Naive thymus-derived CD4-positive, alpha-beta T cell (primary cell): Measurements from ENCODE around the gene PIANP. TPM values are rescaled to one million over a fixed set of nuclear protein-coding genes. Genes with fewer than 3 reads are reported as not detected.

Experiments
- ATAC-seq: fragments of 150-1000 bp; cut with Tn5 transposase; 2 replicates; pipeline ENCODE4 v1.10.0; 2021; ENCODE audit warnings: mild to moderate bottlenecking, moderate library complexity
- CTCF ChIA-PET: fragments of 350-600 bp; sonication (Branson Sonifier 250); formaldehyde crosslinking; loops from one replicate; lab custom pipeline; 2021; ENCODE audit warnings: antibody characterized with exemption; lab: Charles Lee
- POLR2A ChIA-PET: fragments of 350-600 bp; sonication (Branson Sonifier 250); formaldehyde crosslinking; loops from one replicate; lab custom pipeline; 2021; ENCODE audit warnings: antibody characterized with exemption, inconsistent platforms; lab: Charles Lee
- DNase-seq, 9 donors: peaks; one replicate each; pipeline versions ENCODE4 v3.0.0 to v3.0.0-alpha.2; 2020 to 2022; ENCODE audit warnings: mixed read lengths in 1 of 9
- H3K27ac ChIP-seq: one replicate; pipeline ENCODE4 v1.7.0; 2013; ENCODE audit warnings: mild to moderate bottlenecking, low read depth, low read length, moderate library complexity
- H3K27me3 ChIP-seq, 2 donors: one replicate each; pipeline ENCODE4 v1.7.0; 2013; ENCODE audit warnings: low read length in 2 of 2, mild to moderate bottlenecking in 2 of 2, moderate library complexity in 2 of 2; ENCODE audit not compliant: control insufficient read depth in 2 of 2, insufficient read depth in 2 of 2
- H3K36me3 ChIP-seq, 3 experiments: 1 replicate in 2 of 3; 2 replicates in 1 of 3; pipeline ENCODE4 v1.7.0; 2013; ENCODE audit warnings: low read length in 3 of 3, mild to moderate bottlenecking in 3 of 3, moderate library complexity in 1 of 3; ENCODE audit not compliant: insufficient read depth in 3 of 3, control insufficient read depth in 2 of 3
- H3K4me1 ChIP-seq, 2 donors: one replicate each; pipeline ENCODE4 v1.7.0; 2013; ENCODE audit warnings: low read length in 2 of 2, mild to moderate bottlenecking in 2 of 2, moderate library complexity in 1 of 2; ENCODE audit not compliant: control insufficient read depth in 2 of 2, insufficient read depth in 2 of 2
- H3K4me3 ChIP-seq: 2 replicates; pipeline ENCODE4 v1.7.0; 2013; ENCODE audit warnings: mild to moderate bottlenecking, low read length
- H3K9me3 ChIP-seq, 3 experiments: 1 replicate in 2 of 3; 2 replicates in 1 of 3; pipeline ENCODE4 v1.7.0; 2013; ENCODE audit warnings: low read length in 3 of 3; ENCODE audit not compliant: control insufficient read depth in 2 of 3
- H3K27ac Mint-ChIP-seq, 9 donors: one replicate each; pipeline ENCODE4 v1.8.0; 2020 to 2022; ENCODE audit warnings: mixed read lengths in 9 of 9, mild to moderate bottlenecking in 8 of 9, moderate library complexity in 5 of 9, inconsistent platforms in 2 of 9
- H3K27me3 Mint-ChIP-seq, 5 donors: one replicate each; pipeline ENCODE4 v1.8.0; 2021 to 2022; ENCODE audit warnings: mixed read lengths in 5 of 5, mild to moderate bottlenecking in 1 of 5
- H3K36me3 Mint-ChIP-seq, 5 donors: one replicate each; pipeline ENCODE4 v1.8.0; 2020 to 2022; ENCODE audit warnings: mixed read lengths in 5 of 5, mild to moderate bottlenecking in 3 of 5, inconsistent platforms in 1 of 5
- H3K4me1 Mint-ChIP-seq, 7 donors: one replicate each; pipeline ENCODE4 v1.8.0; 2020 to 2022; ENCODE audit warnings: mixed read lengths in 7 of 7, mild to moderate bottlenecking in 3 of 7, inconsistent platforms in 1 of 7
- H3K4me3 Mint-ChIP-seq, 10 donors: one replicate each; pipeline ENCODE4 v1.8.0; 2020 to 2022; ENCODE audit warnings: mild to moderate bottlenecking in 10 of 10, mixed read lengths in 10 of 10, moderate library complexity in 6 of 10, inconsistent platforms in 2 of 10
- H3K9me3 Mint-ChIP-seq, 11 donors: one replicate each; pipeline ENCODE4 v1.8.0; 2020 to 2022; ENCODE audit warnings: mixed read lengths in 11 of 11, mild to moderate bottlenecking in 4 of 11, inconsistent platforms in 1 of 11, moderate library complexity in 1 of 11
- intact Hi-C, 2 donors: fragments of 100-400 bp; cut with micrococcal nuclease; formaldehyde crosslinking; loops; one replicate each; pipeline ENCODE4 v1.15.1; 2023
- polyA plus RNA-seq, 2 donors: library from polyadenylated mRNA; unstranded; fragments of 300-500 nt; fragmentation: Illumina TruSeq; gene quantifications; one replicate each; pipeline ENCODE4 v1.2.3, GENCODE V29; 2021
- total RNA-seq, 6 experiments: library from RNA in 5 of 6; stranded (reverse) in 5 of 6; gene quantifications; 1 replicate in 5 of 6; 2 replicates in 1 of 6; pipeline ENCODE4 v1.2.3 and lab custom pipeline; 2021 to 2026

Gene PIANP
- total and polyA plus RNA-seq, 7 experiments from 2014 or later = 0.22 to 1.7 (median 0.84) TPM; not detected in 1

DNA sequence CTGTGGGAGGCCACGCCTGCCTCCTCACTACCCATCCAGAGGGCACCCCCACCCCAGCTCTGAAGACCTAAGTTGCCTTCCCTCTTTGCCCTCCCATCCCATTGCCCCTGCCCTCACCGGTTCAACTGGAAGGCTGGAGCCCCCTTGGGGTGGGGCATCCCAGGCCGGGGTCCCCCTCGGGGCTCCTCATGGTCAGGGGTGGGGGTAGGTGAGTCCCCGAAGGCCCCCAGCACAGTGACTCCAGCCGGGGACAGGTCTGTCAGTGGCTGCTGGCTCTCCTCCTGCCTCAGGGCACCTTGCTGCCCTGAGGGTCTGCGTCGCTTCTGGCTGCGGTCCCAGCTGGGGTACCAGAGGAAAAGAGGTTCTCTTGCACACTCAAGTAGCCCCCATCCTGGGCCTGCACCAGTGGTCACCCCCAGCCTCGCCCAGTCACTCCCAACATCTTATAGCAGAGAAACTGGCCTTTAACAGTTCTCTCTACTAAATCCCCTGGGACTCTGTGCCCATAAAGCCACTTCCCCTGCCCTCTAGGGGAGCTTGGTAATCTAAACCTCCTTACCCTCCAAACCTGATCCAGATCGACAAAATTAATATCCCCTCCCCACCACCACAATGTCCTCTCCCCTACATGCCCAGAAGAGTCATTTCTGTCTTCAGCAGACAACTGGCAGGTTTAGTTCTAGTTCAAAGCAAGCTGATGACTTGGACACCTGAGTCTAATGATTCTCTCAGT, 5.1 kb downstream of the PIANP start:
- no peaks in the 10 kb centered on the region for H3K9me3 ChIP-seq
- no peaks in the 10 kb centered on the region for H3K27me3 ChIP-seq
- H3K27ac ChIP-seq = no peak overlapping the region
- CTCF ChIA-PET = interaction anchor here (1.5 kb wide), 1 partner anchor 10 kb away, joined by 3 read pairs; no protein-coding TSS in a partner anchor
- Mint-ChIP-seq H3K36me3 (peaks cover 0 to 4% (median 0%) of the 10 kb centered on the region in 5 donors), H3K27ac (no peak overlapping the region), H3K4me1 (peaks cover 6 to 31% (median 16%) of the 10 kb centered on the region in 7 donors), H3K9me3 (no peaks in the 10 kb centered on the region), H3K4me3 (no peak overlapping the region), H3K27me3 (peaks cover 0 to 27% (median 8%) of the 10 kb centered on the region in 5 donors)
- DNase-seq = no peak
- ATAC-seq = no peak
- POLR2A ChIA-PET = interaction anchor here (0.5 to 0.6 kb wide), 2 partner anchors 232 to 372 kb away, joined by 3 read pairs; no protein-coding TSS in a partner anchor
- peaks cover 0 to 4% (median 0%) of the 10 kb centered on the region in 3 experiments for H3K36me3 ChIP-seq
- no peak overlapping the region for H3K4me3 ChIP-seq
- H3K4me1 ChIP-seq = peaks cover under 1% of the 10 kb centered on the region in 2 donors
- intact Hi-C loops = no loop called here

DNA sequence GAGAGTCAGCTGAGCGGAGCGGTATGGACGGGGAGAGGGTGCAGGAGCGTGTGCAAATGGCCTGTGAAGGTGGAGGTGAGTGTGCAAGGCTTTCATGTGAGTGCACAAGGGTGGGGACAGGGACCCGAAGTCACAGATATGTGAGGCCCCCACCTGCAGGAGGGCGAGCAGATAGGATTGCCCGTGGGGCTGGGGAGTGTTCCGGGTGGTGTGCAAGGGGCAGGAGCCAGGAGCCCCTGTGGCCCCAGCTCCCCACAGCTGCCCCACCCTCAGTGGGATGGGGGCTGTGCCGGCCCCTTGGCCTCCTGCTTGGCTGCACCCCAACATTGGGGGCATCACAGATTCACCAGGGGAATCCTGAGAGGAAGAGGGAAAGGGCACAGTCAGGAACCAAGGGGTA, 5.9 kb downstream of the PIANP start:
- H3K9me3 Mint-ChIP-seq = no peaks in the 10 kb centered on the region
- Histone ChIP-seq H3K27ac (no peak overlapping the region), H3K4me3 (no peak overlapping the region), H3K9me3 (no peaks in the 10 kb centered on the region), H3K27me3 (no peaks in the 10 kb centered on the region), H3K36me3 (peaks cover 0 to 4% (median 0%) of the 10 kb centered on the region in 3 experiments), H3K4me1 (peaks cover 7 to 8% of the 10 kb centered on the region in 2 donors)
- peaks cover 0 to 25% (median 7%) of the 10 kb centered on the region in 5 donors for H3K27me3 Mint-ChIP-seq
- ChIA-PET POLR2A (no interaction called here), CTCF (no interaction called here)
- H3K4me3 Mint-ChIP-seq = no peak overlapping the region
- no peak for DNase-seq
- peaks cover 10 to 33% (median 22%) of the 10 kb centered on the region in 7 donors for H3K4me1 Mint-ChIP-seq
- intact Hi-C loops = no loop called here
- ATAC-seq = no peak
- H3K27ac Mint-ChIP-seq = peak overlapping the region in 1 of 9 donors; percentile 78
- H3K36me3 Mint-ChIP-seq = peaks cover 0 to 4% (median 0%) of the 10 kb centered on the region in 5 donors

DNA sequence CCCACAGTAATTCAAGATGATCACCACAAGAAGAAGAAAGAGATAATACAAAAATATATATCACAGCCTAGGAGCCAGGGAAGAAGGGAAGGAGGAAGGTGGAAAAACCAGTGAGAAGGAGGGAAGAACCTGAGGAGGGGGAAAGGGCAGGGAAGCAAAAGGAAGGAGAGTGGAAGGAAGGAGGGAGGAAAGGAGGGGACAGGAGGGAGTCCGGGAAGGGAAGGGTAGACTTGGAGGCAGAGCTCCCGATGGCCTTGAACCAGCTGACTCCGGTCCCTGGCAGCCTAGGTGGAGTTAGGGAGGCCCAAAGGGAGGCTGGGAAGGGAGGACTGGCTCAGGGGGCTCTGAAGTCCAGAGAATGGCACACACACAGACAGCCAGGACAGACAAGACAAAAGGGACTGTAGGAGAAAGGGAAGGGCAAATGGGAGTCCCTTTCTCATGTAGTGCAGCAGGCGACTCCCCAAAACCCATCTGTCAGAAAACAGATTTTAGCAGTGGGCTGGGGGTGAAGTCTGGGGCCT, 6.7 kb downstream of the PIANP start:
- H3K4me1 ChIP-seq = peaks cover 7 to 8% of the 10 kb centered on the region in 2 donors
- DNase-seq (no peak), ATAC-seq (no peak)
- Mint-ChIP-seq H3K27me3 (peaks cover 0 to 17% (median 0%) of the 10 kb centered on the region in 5 donors), H3K9me3 (no peaks in the 10 kb centered on the region), H3K4me1 (peaks cover 5 to 29% (median 20%) of the 10 kb centered on the region in 7 donors), H3K4me3 (no peak overlapping the region), H3K27ac (peak overlapping the region in 2 of 9 donors; percentile 44 to 59), H3K36me3 (peaks cover 0 to 4% (median 0%) of the 10 kb centered on the region in 5 donors)
- H3K36me3 ChIP-seq = peaks cover 0 to 6% (median 0%) of the 10 kb centered on the region in 3 experiments
- POLR2A ChIA-PET = no interaction called here
- H3K27me3 ChIP-seq = no peaks in the 10 kb centered on the region
- H3K27ac ChIP-seq = no peak overlapping the region
- no peaks in the 10 kb centered on the region for H3K9me3 ChIP-seq
- CTCF ChIA-PET = no interaction called here
- intact Hi-C loops = no loop called here
- H3K4me3 ChIP-seq = no peak overlapping the region

DNA sequence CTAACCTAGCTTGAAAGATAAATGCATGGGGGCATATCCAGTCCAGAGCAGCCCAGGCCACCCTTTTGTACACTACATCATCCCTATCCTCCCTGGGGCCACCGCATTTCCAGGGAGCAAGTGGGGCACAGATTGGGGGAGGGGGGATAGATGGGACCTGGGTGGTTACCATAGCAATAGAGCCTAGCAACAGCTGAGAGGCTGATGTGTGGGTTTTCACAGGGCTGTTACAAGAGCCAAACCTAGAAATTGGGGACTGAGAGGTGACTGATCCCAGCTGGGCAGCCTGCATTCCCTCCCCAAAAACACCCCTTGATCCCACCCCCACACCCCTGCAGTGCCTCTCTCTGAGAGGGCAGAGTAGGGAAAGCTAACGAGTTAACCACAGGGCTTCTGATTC, 7.7 kb downstream of the PIANP start:
- Mint-ChIP-seq H3K27ac (peak overlapping the region in 4 of 9 donors; percentile 9 to 83 (median 34)), H3K27me3 (peaks cover 0 to 7% (median 0%) of the 10 kb centered on the region in 5 donors), H3K4me3 (peak overlapping the region in 1 of 10 donors; percentile 39), H3K36me3 (peaks cover 0 to 4% (median 0%) of the 10 kb centered on the region in 5 donors), H3K9me3 (no peaks in the 10 kb centered on the region), H3K4me1 (peaks cover 11 to 35% (median 25%) of the 10 kb centered on the region in 7 donors)
- no peaks in the 10 kb centered on the region for H3K27me3 ChIP-seq
- intact Hi-C loops = no loop called here
- H3K27ac ChIP-seq = no peak overlapping the region
- H3K4me1 ChIP-seq = peaks cover 12 to 13% of the 10 kb centered on the region in 2 donors
- ChIA-PET POLR2A (interaction anchor here (0.8 to 1.6 kb wide), 2 partner anchors 31 to 113 kb away, joined by 3 to 8 read pairs; partner anchors contain the start of gene COPS7A), CTCF (interaction anchor here (0.6 kb wide), 1 partner anchor 122 kb away, joined by 3 read pairs; no protein-coding TSS in a partner anchor)
- no peaks in the 10 kb centered on the region for H3K9me3 ChIP-seq
- DNase-seq = no peak
- peaks cover 0 to 7% (median 0%) of the 10 kb centered on the region in 3 experiments for H3K36me3 ChIP-seq
- H3K4me3 ChIP-seq = no peak overlapping the region
- ATAC-seq = no peak

DNA sequence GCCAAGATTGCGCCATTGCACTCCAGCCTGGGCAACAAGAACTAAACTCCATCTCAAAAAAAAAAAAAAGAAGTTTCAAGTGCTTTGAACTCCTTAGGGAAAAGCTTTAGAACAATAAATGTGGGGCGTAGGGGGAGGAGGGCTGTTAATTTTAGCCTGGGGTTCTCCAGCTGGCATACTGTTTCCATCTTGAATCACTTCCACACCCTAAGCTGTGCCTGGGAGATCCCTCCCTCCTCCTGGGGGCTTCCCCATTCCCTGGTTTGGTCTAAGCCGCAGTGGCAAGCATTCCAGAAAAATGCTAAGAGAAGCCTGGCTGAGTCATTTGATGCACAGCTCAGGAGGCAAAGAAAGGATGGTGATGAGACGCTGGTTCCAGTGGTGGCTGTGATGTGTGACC, 9.1 kb downstream of the PIANP start:
- H3K4me1 Mint-ChIP-seq = peaks cover 26 to 49% (median 39%) of the 10 kb centered on the region in 7 donors
- peaks cover 0 to 3% (median 0%) of the 10 kb centered on the region in 5 donors for H3K27me3 Mint-ChIP-seq
- POLR2A ChIA-PET = interaction anchor here (0.6 to 3.6 kb wide), 5 partner anchors 8 to 160 kb away, joined by 3 to 67 read pairs (median 8); partner anchors contain the start of genes COPS7A, PIANP and USP5
- H3K27ac ChIP-seq = no peak overlapping the region
- peak overlapping the region in 1 of 9 donors; percentile 58 for H3K27ac Mint-ChIP-seq
- H3K27me3 ChIP-seq = no peaks in the 10 kb centered on the region
- H3K36me3 ChIP-seq = peaks cover 0 to 7% (median 0%) of the 10 kb centered on the region in 3 experiments
- no peaks in the 10 kb centered on the region for H3K9me3 Mint-ChIP-seq
- ATAC-seq (no peak), DNase-seq (no peak)
- H3K9me3 ChIP-seq = no peaks in the 10 kb centered on the region
- CTCF ChIA-PET = interaction anchor here (0.6 to 0.7 kb wide), 2 partner anchors 63 to 72 kb away, joined by 3 to 7 read pairs; no protein-coding TSS in a partner anchor
- H3K36me3 Mint-ChIP-seq = peaks cover 0 to 15% (median 3%) of the 10 kb centered on the region in 5 donors
- peak overlapping the region in 1 of 10 donors; percentile 16 for H3K4me3 Mint-ChIP-seq
- intact Hi-C loops = no loop called here
- peaks cover 17 to 19% of the 10 kb centered on the region in 2 donors for H3K4me1 ChIP-seq
- no peak overlapping the region for H3K4me3 ChIP-seq
